Neural cell (in vitro differentiated cells): Measurements from ENCODE around the gene ARID1B. TPM values are rescaled to one million over a fixed set of nuclear protein-coding genes. Genes with fewer than 3 reads are reported as not detected.

ENCODE experiments used
- H2AFZ ChIP-seq: fragments of 200-600, 300-800 bp; sonication (generic), shearing (Covaris generic); 2 replicates; pipeline ENCODE4 v1.6.0; 2014; ENCODE audit warnings: low read depth, mild to moderate bottlenecking, antibody characterized with exemption, low read length, moderate library complexity
- H3F3A ChIP-seq: fragments of 200-600 bp; shearing (Covaris generic); 2 replicates; pipeline ENCODE4 v1.6.1; 2016; ENCODE audit warnings: mild to moderate bottlenecking, moderate library complexity, mixed read lengths, antibody characterized with exemption, low read length; ENCODE audit not compliant: insufficient read depth, poor library complexity, severe bottlenecking
- H3K27ac ChIP-seq: fragments of 200-600, 300-800 bp; sonication (generic), shearing (Covaris generic); 2 replicates; pipeline ENCODE4 v1.5.1; 2014; ENCODE audit warnings: mild to moderate bottlenecking, low read length, moderate library complexity
- H3K27me3 ChIP-seq: fragments of 300-800, 200-600 bp; sonication (generic), shearing (Covaris generic); 2 replicates; pipeline ENCODE4 v1.6.0; 2014; ENCODE audit warnings: mild to moderate bottlenecking, low read depth, low read length, moderate library complexity; ENCODE audit not compliant: insufficient read depth
- H3K36me3 ChIP-seq: fragments of 300-800, 200-600 bp; sonication (generic), shearing (Covaris generic); 2 replicates; pipeline ENCODE4 v1.5.1; 2014; ENCODE audit warnings: mild to moderate bottlenecking, antibody characterized with exemption, low read length, moderate library complexity; ENCODE audit not compliant: insufficient read depth
- H3K4me2 ChIP-seq: fragments of 300-800, 200-600 bp; sonication (generic), shearing (Covaris generic); 2 replicates; pipeline ENCODE4 v1.6.0; 2014; ENCODE audit warnings: mild to moderate bottlenecking, low read length
- H3K4me3 ChIP-seq: fragments of 300-800, 200-600 bp; sonication (generic), shearing (Covaris generic); 2 replicates; pipeline ENCODE4 v1.5.1; 2014; ENCODE audit warnings: mild to moderate bottlenecking, low read length, moderate library complexity
- H3K79me2 ChIP-seq: fragments of 200-600 bp; shearing (Covaris generic); replicated peaks from 2 replicates; pipeline ENCODE4 v1.6.0; 2014; ENCODE audit warnings: mild to moderate bottlenecking, low read length, moderate library complexity; ENCODE audit not compliant: insufficient read depth
- H3K9ac ChIP-seq: fragments of 300-800, 200-600 bp; sonication (generic), shearing (Covaris generic); 2 replicates; pipeline ENCODE4 v1.6.1; 2016; ENCODE audit warnings: mild to moderate bottlenecking, low read length, mixed read lengths
- H3K9me2 ChIP-seq: fragments of 200-600 bp; shearing (Covaris generic); 2 replicates; pipeline ENCODE4 v1.6.1; 2016; ENCODE audit warnings: mild to moderate bottlenecking, low read length, mixed read lengths; ENCODE audit not compliant: insufficient read depth
- H3K9me3 ChIP-seq: fragments of 200-600, 300-800 bp; sonication (generic), shearing (Covaris generic); 2 replicates; pipeline ENCODE4 v1.6.1; 2016; ENCODE audit warnings: mild to moderate bottlenecking, mixed run types, low read length, moderate library complexity, mixed read lengths
- H4K20me1 ChIP-seq: fragments of 200-600 bp; shearing (Covaris generic); 2 replicates; pipeline ENCODE4 v1.6.1; 2016; ENCODE audit warnings: mild to moderate bottlenecking, mixed run types; ENCODE audit not compliant: insufficient read depth
- EP300 ChIP-seq: fragments of 450-650 bp; conservative IDR thresholded peaks from 2 replicates; pipeline ENCODE4 v1.6.1; 2014; ENCODE audit warnings: antibody characterized with exemption, mild to moderate bottlenecking, moderate library complexity; ENCODE audit not compliant: poor library complexity, severe bottlenecking
- EZH2 ChIP-seq: fragments of 200-600, 300-800 bp; shearing (Covaris generic), sonication (generic); IDR thresholded peaks from 2 replicates; pipeline ENCODE4 v1.6.1; 2014; ENCODE audit warnings: antibody characterized with exemption, low read length, borderline replicate concordance, mild to moderate bottlenecking; ENCODE audit not compliant: insufficient read depth, poor library complexity, severe bottlenecking
- MXI1 ChIP-seq: fragments of 450-650 bp; conservative IDR thresholded peaks from 2 replicates; pipeline ENCODE4 v1.6.1; 2014; ENCODE audit warnings: antibody characterized with exemption, mild to moderate bottlenecking; ENCODE audit not compliant: poor library complexity, severe bottlenecking
- POLR2AphosphoS5 ChIP-seq: IDR thresholded peaks from 2 replicates; pipeline ENCODE4 v1.6.1; 2012
- RAD21 ChIP-seq: fragments of 450-650 bp; conservative IDR thresholded peaks from 2 replicates; pipeline ENCODE4 v1.6.1; 2014; ENCODE audit warnings: antibody characterized with exemption, mild to moderate bottlenecking, moderate library complexity
- SMC3 ChIP-seq: fragments of 450-650 bp; conservative IDR thresholded peaks from 2 replicates; pipeline ENCODE4 v1.6.1; 2014; ENCODE audit warnings: antibody characterized with exemption, mild to moderate bottlenecking, moderate library complexity; ENCODE audit not compliant: poor library complexity
- TAF1 ChIP-seq: IDR thresholded peaks from 2 replicates; pipeline ENCODE4 v1.6.1; 2012; ENCODE audit warnings: low read depth
- polyA plus RNA-seq: library from polyadenylated mRNA; depleted of rRNA; stranded (reverse); fragments of >200 nt; gene quantifications from 2 replicates; pipeline ENCODE4 v1.2.3, GENCODE V29; 2014
- TF ChIP-seq, protein P1 (sequence below): fragments of 450-650 bp; IDR thresholded peaks from 2 replicates; pipeline ENCODE4 v1.5.1; 2014; ENCODE audit warnings: antibody characterized with exemption, mild to moderate bottlenecking, moderate library complexity; ENCODE audit not compliant: poor library complexity, severe bottlenecking
- TF ChIP-seq, protein P2 (sequence below): IDR thresholded peaks from 2 replicates; pipeline ENCODE4 v1.6.1; 2012; ENCODE audit warnings: borderline replicate concordance

The ARID1B gene
- polyA plus RNA-seq, 1 donor from 2014 or later: 35.0 TPM

DNA sequence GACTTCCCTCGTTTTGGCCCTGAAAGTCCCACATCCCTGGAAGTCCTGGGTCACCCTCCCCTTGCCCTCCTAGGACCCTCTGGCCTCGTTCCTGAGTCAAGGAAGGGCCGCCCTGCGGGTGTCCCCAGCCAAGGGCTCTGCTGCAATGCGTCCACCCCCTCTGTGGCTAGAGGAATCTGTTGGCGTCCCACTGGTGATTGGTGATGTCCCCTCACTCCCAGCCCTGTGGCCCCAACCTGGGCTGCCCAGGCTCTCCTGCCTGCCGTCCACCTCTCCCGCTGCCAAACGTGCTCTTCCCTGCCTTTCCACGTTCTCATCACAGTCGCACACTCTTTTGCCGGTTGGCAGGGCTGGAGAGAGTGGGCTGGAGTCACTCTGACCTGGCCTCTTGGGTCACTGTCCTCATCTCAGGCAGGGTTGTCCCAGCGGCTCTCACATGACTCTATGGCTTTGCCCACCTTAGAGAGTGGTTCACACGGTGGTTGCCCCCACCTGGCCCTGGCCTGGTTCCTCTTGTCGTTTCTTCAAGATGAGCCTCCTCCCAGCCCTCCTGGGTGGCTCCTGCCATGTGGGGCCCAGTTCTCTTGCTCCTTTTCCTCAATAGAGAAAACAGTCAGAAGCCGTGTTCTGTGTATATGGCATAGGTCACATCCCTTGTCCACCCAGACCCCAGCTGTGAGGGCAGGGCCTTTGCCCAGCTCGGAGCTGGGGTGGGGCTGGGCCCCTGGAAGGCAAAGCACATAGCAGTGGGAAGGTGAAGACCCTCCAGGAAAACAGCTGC, 445.2 kb downstream of the ARID1B start:
- Histone ChIP-seq H3K9ac (no peak overlapping the region), H3K27me3 (no peaks in the 10 kb centered on the region), H3K4me2 (no peak overlapping the region), H3K9me3 (no peaks in the 10 kb centered on the region), H3K9me2 (no peaks in the 10 kb centered on the region), H3K4me3 (no peak overlapping the region), H3K79me2 (no peaks in the 10 kb centered on the region), H3K27ac (no peak overlapping the region), H3K36me3 (no peaks in the 10 kb centered on the region), H2AFZ (no peak overlapping the region), H3F3A (no peaks in the 10 kb centered on the region), H4K20me1 (no peaks in the 10 kb centered on the region)
- no peak for TF ChIP-seq POLR2AphosphoS5
- TF ChIP-seq, protein P1, sequence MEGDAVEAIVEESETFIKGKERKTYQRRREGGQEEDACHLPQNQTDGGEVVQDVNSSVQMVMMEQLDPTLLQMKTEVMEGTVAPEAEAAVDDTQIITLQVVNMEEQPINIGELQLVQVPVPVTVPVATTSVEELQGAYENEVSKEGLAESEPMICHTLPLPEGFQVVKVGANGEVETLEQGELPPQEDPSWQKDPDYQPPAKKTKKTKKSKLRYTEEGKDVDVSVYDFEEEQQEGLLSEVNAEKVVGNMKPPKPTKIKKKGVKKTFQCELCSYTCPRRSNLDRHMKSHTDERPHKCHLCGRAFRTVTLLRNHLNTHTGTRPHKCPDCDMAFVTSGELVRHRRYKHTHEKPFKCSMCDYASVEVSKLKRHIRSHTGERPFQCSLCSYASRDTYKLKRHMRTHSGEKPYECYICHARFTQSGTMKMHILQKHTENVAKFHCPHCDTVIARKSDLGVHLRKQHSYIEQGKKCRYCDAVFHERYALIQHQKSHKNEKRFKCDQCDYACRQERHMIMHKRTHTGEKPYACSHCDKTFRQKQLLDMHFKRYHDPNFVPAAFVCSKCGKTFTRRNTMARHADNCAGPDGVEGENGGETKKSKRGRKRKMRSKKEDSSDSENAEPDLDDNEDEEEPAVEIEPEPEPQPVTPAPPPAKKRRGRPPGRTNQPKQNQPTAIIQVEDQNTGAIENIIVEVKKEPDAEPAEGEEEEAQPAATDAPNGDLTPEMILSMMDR: no peak
- TF ChIP-seq, protein P2, sequence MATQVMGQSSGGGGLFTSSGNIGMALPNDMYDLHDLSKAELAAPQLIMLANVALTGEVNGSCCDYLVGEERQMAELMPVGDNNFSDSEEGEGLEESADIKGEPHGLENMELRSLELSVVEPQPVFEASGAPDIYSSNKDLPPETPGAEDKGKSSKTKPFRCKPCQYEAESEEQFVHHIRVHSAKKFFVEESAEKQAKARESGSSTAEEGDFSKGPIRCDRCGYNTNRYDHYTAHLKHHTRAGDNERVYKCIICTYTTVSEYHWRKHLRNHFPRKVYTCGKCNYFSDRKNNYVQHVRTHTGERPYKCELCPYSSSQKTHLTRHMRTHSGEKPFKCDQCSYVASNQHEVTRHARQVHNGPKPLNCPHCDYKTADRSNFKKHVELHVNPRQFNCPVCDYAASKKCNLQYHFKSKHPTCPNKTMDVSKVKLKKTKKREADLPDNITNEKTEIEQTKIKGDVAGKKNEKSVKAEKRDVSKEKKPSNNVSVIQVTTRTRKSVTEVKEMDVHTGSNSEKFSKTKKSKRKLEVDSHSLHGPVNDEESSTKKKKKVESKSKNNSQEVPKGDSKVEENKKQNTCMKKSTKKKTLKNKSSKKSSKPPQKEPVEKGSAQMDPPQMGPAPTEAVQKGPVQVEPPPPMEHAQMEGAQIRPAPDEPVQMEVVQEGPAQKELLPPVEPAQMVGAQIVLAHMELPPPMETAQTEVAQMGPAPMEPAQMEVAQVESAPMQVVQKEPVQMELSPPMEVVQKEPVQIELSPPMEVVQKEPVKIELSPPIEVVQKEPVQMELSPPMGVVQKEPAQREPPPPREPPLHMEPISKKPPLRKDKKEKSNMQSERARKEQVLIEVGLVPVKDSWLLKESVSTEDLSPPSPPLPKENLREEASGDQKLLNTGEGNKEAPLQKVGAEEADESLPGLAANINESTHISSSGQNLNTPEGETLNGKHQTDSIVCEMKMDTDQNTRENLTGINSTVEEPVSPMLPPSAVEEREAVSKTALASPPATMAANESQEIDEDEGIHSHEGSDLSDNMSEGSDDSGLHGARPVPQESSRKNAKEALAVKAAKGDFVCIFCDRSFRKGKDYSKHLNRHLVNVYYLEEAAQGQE: no peak
- TF ChIP-seq SMC3: no peak
- no peak for TF ChIP-seq EZH2
- no peak for TF ChIP-seq RAD21
- no peak for TF ChIP-seq EP300
- no peak for TF ChIP-seq TAF1
- TF ChIP-seq MXI1: no peak

DNA sequence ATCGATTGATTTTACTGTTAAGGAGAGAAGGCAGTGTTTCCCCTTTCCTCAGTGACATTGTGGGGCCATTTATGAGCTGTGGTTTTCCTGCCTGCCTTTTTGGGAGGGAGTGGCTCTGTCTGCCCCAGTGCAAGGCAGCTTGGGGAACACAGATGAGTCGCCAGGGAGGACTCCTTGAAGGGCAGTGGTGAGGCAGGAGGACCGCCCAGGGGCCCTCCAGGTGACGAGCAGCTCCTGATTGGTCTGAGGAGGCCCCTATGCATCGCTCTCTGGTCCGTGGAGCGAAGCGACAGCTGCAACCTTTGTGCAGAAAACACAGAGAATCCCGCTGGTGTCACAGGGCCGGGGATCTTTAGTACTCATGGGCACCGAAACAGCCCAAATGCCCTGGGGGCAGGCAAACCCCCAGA, 445.8 kb downstream of the ARID1B start:
- TF ChIP-seq RAD21 (no peak), POLR2AphosphoS5 (no peak)
- no peaks in the 10 kb centered on the region for H3K9me3 ChIP-seq
- no peaks in the 10 kb centered on the region for H3K79me2 ChIP-seq
- no peaks in the 10 kb centered on the region for H3K36me3 ChIP-seq
- no peak overlapping the region for H3K9ac ChIP-seq
- no peaks in the 10 kb centered on the region for H3K27me3 ChIP-seq
- no peaks in the 10 kb centered on the region for H4K20me1 ChIP-seq
- no peak overlapping the region for H3K4me3 ChIP-seq
- no peaks in the 10 kb centered on the region for H3F3A ChIP-seq
- no peak overlapping the region for H3K4me2 ChIP-seq
- H3K9me2 ChIP-seq: no peaks in the 10 kb centered on the region
- no peak overlapping the region for H3K27ac ChIP-seq
- H2AFZ ChIP-seq: no peak overlapping the region
